ENCODE results near the gene ABHD10.
A peak's percentile ranks its signal among the peaks of the same experiment; 100 is the strongest.

Gene ABHD10

GRCh38 chr3:112002096-112002971 is 23.5 kb downstream of the ABHD10 start:
- Mint-ChIP-seq H3K36me3 (ENCODE audit: low read depth) (no peaks in the 10 kb centered on the region), H3K9me3 (no peaks in the 10 kb centered on the region), H3K4me1 (ENCODE audit: low read depth) (peaks cover 70% of the 10 kb centered on the region), H3K27ac (peak overlapping the region; percentile 94), H3K27me3 (no peaks in the 10 kb centered on the region), H3K4me3 (peak overlapping the region; percentile 59)
- DNase-seq = peak; percentile 72

GRCh38 chr3:112003321-112004080 is 24.7 kb downstream of the ABHD10 start:
- peak overlapping the region; percentile 59 for H3K4me3 Mint-ChIP-seq
- H3K27ac Mint-ChIP-seq = peak overlapping the region; percentile 94
- no peaks in the 10 kb centered on the region for H3K9me3 Mint-ChIP-seq
- no peaks in the 10 kb centered on the region for H3K36me3 Mint-ChIP-seq (ENCODE audit: low read depth)
- no peaks in the 10 kb centered on the region for H3K27me3 Mint-ChIP-seq
- H3K4me1 Mint-ChIP-seq (ENCODE audit: low read depth) = peaks cover 68% of the 10 kb centered on the region
- no peak for DNase-seq

GRCh38 chr3:112004187-112004586 is 25.4 kb downstream of the ABHD10 start:
- Mint-ChIP-seq H3K27ac (peak overlapping the region; percentile 94), H3K4me3 (no peak overlapping the region)

GRCh38 chr3:112004669-112005068 is 25.8 kb downstream of the ABHD10 start:
- no peaks in the 10 kb centered on the region for H3K36me3 Mint-ChIP-seq (ENCODE audit: low read depth)
- no peaks in the 10 kb centered on the region for H3K27me3 Mint-ChIP-seq
- H3K9me3 Mint-ChIP-seq = no peaks in the 10 kb centered on the region
- no peak for DNase-seq
- H3K4me1 Mint-ChIP-seq (ENCODE audit: low read depth) = peaks cover 58% of the 10 kb centered on the region
- no peak overlapping the region for H3K4me3 Mint-ChIP-seq
- H3K27ac Mint-ChIP-seq = peak overlapping the region; percentile 94

More at GRCh38 chr3:112004187-112004586, 25.4 kb downstream of the ABHD10 start:
- Mint-ChIP-seq H3K4me1 (ENCODE audit: low read depth) (peaks cover 61% of the 10 kb centered on the region), H3K9me3 (no peaks in the 10 kb centered on the region), H3K36me3 (ENCODE audit: low read depth) (no peaks in the 10 kb centered on the region), H3K27me3 (no peaks in the 10 kb centered on the region)
- no peak for DNase-seq

GRCh38 chr3:112005091-112005672 is 26.4 kb downstream of the ABHD10 start:
- no peak overlapping the region for H3K4me3 Mint-ChIP-seq
- no peaks in the 10 kb centered on the region for H3K27me3 Mint-ChIP-seq
- DNase-seq = no peak
- no peaks in the 10 kb centered on the region for H3K36me3 Mint-ChIP-seq (ENCODE audit: low read depth)
- peaks cover 55% of the 10 kb centered on the region for H3K4me1 Mint-ChIP-seq (ENCODE audit: low read depth)
- peak overlapping the region; percentile 94 for H3K27ac Mint-ChIP-seq
- H3K9me3 Mint-ChIP-seq = no peaks in the 10 kb centered on the region

- Mint-ChIP-seq H3K36me3 (ENCODE audit: low read depth) (no peaks in the 10 kb centered on the region), H3K4me1 (ENCODE audit: low read depth) (peaks cover 36% of the 10 kb centered on the region), H3K4me3 (no peak overlapping the region), H3K9me3 (no peaks in the 10 kb centered on the region), H3K27ac (no peak overlapping the region), H3K27me3 (no peaks in the 10 kb centered on the region)
- DNase-seq = no peak
Observed at GRCh38 chr3:112007633-112008032, 28.8 kb downstream of the ABHD10 start.

DNA sequence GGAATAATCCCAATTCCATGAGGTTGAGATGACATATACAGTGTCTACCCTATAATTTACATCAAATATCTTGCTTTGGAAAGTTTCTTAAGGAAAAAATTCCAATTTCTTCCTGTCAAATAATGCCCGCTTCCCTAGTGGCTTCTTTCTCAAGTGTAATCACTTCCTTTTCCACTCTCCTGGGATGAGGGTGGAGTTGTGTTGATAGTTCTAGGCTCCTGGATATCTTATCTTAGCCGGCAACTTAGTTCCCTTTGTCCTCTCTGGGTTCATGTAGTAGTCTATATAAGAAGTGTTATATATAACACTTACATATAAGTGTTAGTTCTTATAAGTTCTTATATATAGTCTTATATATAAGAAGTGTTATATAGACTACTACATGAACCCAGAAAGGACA is 30.8 kb downstream of the ABHD10 start:
- DNase-seq = no peak
- H3K36me3 Mint-ChIP-seq (ENCODE audit: low read depth) = no peaks in the 10 kb centered on the region
- no peak overlapping the region for H3K27ac Mint-ChIP-seq
- peaks cover 30% of the 10 kb centered on the region for H3K4me1 Mint-ChIP-seq (ENCODE audit: low read depth)
- no peaks in the 10 kb centered on the region for H3K9me3 Mint-ChIP-seq
- no peak overlapping the region for H3K4me3 Mint-ChIP-seq
- H3K27me3 Mint-ChIP-seq = no peaks in the 10 kb centered on the region

- no peak overlapping the region for H3K27ac Mint-ChIP-seq
- no peaks in the 10 kb centered on the region for H3K27me3 Mint-ChIP-seq
- H3K4me3 Mint-ChIP-seq = no peak overlapping the region
- no peak for DNase-seq
- H3K36me3 Mint-ChIP-seq (ENCODE audit: low read depth) = no peaks in the 10 kb centered on the region
- H3K9me3 Mint-ChIP-seq = no peaks in the 10 kb centered on the region
- peaks cover 22% of the 10 kb centered on the region for H3K4me1 Mint-ChIP-seq (ENCODE audit: low read depth)
Observed at GRCh38 chr3:112010636-112011035, 31.8 kb downstream of the ABHD10 start.

- Mint-ChIP-seq H3K27me3 (no peaks in the 10 kb centered on the region), H3K9me3 (no peaks in the 10 kb centered on the region)
Observed at GRCh38 chr3:112011376-112011940, 32.6 kb downstream of the ABHD10 start.

GRCh38 chr3:112012205-112012992 is 33.6 kb downstream of the ABHD10 start:
- no peak for DNase-seq
- Mint-ChIP-seq H3K9me3 (no peaks in the 10 kb centered on the region), H3K36me3 (ENCODE audit: low read depth) (no peaks in the 10 kb centered on the region), H3K27ac (no peak overlapping the region), H3K27me3 (no peaks in the 10 kb centered on the region), H3K4me1 (ENCODE audit: low read depth) (peaks cover 22% of the 10 kb centered on the region), H3K4me3 (no peak overlapping the region)

More at GRCh38 chr3:112011376-112011940, 32.6 kb downstream of the ABHD10 start:
- no peak for DNase-seq
- no peak overlapping the region for H3K4me3 Mint-ChIP-seq
- H3K4me1 Mint-ChIP-seq (ENCODE audit: low read depth) = peaks cover 22% of the 10 kb centered on the region
- H3K27ac Mint-ChIP-seq = no peak overlapping the region
- no peaks in the 10 kb centered on the region for H3K36me3 Mint-ChIP-seq (ENCODE audit: low read depth)

GRCh38 chr3:112013058-112013783 is 34.4 kb downstream of the ABHD10 start:
- DNase-seq = peak; percentile 72
- H3K36me3 Mint-ChIP-seq (ENCODE audit: low read depth) = no peaks in the 10 kb centered on the region
- H3K9me3 Mint-ChIP-seq = no peaks in the 10 kb centered on the region
- peak overlapping the region; percentile 7 for H3K27ac Mint-ChIP-seq
- no peaks in the 10 kb centered on the region for H3K27me3 Mint-ChIP-seq
- no peak overlapping the region for H3K4me3 Mint-ChIP-seq
- H3K4me1 Mint-ChIP-seq (ENCODE audit: low read depth) = peaks cover 24% of the 10 kb centered on the region

- Mint-ChIP-seq H3K36me3 (ENCODE audit: low read depth) (no peaks in the 10 kb centered on the region), H3K27me3 (no peaks in the 10 kb centered on the region), H3K27ac (no peak overlapping the region), H3K9me3 (no peaks in the 10 kb centered on the region), H3K4me3 (no peak overlapping the region), H3K4me1 (ENCODE audit: low read depth) (peaks cover 24% of the 10 kb centered on the region)
- DNase-seq = no peak
Observed at GRCh38 chr3:112013784-112014143, 34.9 kb downstream of the ABHD10 start.

- no peaks in the 10 kb centered on the region for H3K9me3 Mint-ChIP-seq
- H3K27me3 Mint-ChIP-seq = no peaks in the 10 kb centered on the region
- H3K36me3 Mint-ChIP-seq (ENCODE audit: low read depth) = no peaks in the 10 kb centered on the region
- H3K27ac Mint-ChIP-seq = no peak overlapping the region
- no peak for DNase-seq
- H3K4me1 Mint-ChIP-seq (ENCODE audit: low read depth) = peaks cover 24% of the 10 kb centered on the region
- H3K4me3 Mint-ChIP-seq = no peak overlapping the region
Observed at GRCh38 chr3:112017091-112017490, 38.3 kb downstream of the ABHD10 start.

Data from activated T-cell treated with anti-CD3 and anti-CD28 coated beads, Interleukin-2, amount 50 U/mL, for 24 hours (primary cell).